DMS79 treated with DMSO at 0.1 percent for 48 hours (cell line): ENCODE data around the gene PCDHA11.
"Not testable (repeated sequence)": the region's sequence is repeated elsewhere in the genome, so short reads cannot be mapped to it uniquely, and the experiment has no call there.

ENCODE experiments used
- DNase-seq: peaks from one replicate; lab custom pipeline; 2025; lab: John Stamatoyannopoulos, UW

The PCDHA11 gene

GRCh38 chr5:140868721-140869554 lies at the start of gene PCDHA11:
Gene PCDHA11 (plus strand): TSS chr5:140868957. CDS start chr5:140869104, 147 bp downstream.
- DNase-seq: peak; percentile 61

- no peak for DNase-seq
These were observed 47.1 kb upstream of the PCDHA11 start, which contains the start of gene PCDHA5 for GRCh38 chr5:140821375-140822280. Gene PCDHA5 (plus strand): TSS chr5:140821613.

GRCh38 chr5:140822281-140822629 lies 46.5 kb upstream of the PCDHA11 start:
- DNase-seq: no peak

DNA sequence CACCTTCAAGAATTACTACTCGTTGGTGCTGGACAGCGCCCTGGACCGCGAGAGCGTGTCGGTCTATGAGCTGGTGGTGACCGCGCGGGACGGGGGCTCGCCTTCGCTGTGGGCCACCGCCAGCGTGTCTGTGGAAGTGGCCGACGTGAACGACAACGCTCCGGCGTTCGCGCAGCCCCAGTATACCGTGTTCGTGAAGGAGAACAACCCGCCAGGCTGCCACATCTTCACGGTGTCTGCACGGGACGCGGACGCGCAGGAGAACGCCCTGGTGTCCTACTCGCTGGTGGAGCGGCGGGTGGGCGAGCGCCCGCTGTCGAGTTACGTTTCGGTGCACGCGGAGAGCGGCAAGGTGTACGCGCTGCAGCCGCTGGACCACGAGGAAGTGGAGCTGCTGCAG lies 45.8 kb upstream of the PCDHA11 start:
- not testable (repeated sequence) for DNase-seq

DNA sequence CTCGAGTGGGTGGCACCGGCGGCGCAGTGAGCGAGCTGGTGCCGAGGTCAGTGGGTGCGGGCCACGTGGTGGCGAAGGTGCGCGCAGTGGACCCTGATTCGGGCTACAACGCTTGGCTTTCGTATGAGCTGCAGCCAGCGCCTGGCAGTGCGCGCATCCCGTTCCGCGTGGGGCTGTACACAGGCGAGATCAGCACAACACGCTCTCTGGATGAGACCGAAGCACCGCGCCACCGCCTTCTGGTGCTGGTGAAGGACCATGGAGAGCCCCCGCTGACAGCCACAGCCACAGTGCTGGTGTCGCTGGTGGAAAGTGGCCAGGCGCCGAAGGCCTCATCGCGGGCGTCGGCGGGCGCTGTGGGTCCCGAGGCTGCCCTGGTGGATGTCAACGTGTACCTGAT lies 45.3 kb upstream of the PCDHA11 start:
- DNase-seq: no peak

DNA sequence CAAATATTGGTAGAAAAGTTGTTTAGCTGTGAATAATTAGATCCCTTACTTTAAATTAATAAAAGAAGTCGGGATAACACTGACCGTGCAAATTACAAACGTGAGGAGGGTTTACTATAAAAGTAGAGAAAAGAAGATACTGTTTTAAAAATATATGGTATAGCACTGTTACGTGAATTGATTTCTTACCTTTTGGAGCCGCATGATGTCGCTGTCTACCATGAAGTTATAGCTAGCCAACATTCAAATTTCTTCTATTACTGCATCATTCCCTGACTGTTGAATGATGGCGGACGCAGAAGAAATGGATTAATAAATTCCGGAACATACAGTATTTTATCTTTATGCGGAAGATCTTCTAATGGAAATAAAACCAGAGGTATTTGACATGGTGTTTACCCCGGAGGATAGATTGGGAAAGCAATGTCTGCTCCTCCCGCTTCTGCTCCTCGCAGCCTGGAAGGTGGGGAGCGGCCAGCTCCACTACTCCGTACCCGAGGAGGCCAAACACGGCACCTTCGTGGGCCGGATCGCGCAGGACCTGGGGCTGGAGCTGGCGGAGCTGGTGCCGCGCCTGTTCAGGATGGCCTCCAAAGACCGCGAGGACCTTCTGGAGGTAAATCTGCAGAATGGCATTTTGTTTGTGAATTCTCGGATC lies 40.9 kb upstream of the PCDHA11 start, which contains the start of gene PCDHA6:
PCDHA6 (plus strand) TSS at position 257 of the 658 bp plus-strand sequence; CDS start at position 389, 132 bp downstream.
- DNase-seq: no peak

DNA sequence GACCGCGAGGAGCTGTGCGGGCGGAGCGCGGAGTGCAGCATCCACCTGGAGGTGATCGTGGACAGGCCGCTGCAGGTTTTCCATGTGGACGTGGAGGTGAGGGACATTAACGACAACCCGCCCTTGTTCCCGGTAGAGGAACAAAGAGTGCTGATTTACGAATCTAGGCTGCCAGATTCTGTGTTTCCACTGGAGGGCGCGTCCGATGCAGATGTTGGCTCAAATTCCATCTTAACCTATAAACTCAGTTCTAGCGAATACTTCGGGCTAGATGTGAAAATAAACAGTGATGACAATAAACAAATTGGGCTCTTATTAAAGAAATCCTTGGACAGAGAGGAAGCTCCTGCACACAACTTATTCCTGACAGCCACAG lies 40.4 kb upstream of the PCDHA11 start:
- DNase-seq: no peak

DNA sequence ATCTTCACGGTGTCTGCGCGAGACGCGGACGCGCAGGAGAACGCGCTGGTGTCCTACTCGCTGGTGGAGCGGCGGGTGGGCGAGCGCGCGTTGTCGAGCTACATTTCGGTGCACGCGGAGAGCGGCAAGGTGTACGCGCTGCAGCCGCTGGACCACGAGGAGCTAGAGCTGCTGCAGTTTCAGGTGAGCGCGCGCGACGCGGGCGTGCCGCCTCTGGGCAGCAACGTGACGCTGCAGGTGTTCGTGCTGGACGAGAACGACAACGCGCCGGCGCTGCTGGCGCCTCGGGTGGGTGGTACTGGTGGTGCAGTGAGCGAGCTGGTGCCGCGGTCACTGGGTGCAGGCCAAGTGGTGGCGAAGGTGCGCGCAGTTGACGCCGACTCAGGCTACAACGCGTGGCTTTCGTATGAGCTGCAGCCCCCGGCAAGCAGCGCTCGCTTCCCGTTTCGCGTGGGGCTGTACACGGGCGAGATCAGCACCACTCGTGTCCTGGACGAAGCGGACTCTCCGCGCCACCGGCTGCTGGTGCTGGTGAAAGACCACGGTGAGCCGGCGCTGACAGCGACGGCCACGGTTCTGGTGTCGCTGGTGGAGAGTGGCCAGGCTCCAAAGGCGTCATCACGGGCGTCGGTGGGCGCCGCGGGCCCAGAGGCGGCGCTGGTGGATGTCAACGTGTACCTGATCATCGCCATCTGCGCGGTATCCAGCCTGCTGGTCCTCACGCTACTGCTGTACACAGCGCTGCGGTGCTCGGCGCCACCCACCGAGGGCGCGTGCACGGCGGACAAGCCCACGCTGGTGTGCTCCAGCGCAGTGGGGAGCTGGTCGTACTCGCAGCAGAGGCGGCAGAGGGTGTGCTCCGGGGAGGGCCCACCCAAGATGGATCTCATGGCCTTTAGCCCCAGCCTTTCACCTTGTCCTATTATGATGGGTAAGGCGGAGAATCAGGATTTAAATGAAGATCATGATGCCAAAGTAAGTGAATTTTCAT lies 39.0 kb upstream of the PCDHA11 start:
- DNase-seq: not testable (repeated sequence)

DNA sequence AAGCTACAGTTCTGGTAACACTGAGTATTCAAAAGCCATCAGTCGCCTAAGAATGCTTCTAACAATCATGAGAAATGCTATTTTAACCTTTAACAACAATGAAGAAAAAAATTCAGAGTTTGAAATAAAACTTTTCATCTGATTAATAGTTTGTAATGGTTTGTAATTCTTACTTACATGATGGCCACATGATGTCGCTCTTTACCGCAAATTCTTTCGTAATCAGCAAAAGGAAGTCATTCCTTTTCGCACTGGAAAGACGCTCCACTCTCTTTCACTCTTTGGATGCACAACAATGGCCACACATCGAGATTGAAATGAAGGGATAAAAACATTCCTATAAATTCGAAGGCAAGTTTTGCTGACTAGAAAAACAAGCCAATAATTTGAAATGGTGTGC lies 34.8 kb upstream of the PCDHA11 start, which contains the start of gene PCDHA7:
PCDHA7 (plus strand) TSS at position 277 of the 400 bp plus-strand sequence; CDS start at position 392, 115 bp downstream.
- no peak for DNase-seq

DNA sequence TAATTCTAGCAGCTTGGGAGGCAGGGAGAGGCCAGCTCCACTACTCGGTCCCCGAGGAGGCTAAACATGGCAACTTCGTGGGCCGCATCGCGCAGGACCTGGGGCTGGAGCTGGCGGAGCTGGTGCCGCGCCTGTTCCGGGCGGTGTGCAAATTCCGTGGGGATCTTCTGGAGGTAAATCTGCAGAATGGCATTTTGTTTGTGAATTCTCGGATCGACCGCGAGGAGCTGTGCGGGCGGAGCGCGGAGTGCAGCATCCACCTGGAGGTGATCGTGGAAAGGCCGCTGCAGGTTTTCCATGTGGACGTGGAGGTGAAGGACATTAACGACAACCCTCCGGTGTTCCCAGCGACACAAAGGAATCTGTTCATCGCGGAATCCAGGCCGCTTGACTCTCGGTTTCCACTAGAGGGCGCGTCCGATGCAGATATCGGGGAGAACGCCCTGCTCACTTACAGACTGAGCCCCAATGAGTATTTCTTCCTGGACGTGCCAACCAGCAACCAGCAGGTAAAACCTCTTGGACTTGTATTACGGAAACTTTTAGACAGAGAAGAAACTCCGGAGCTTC lies 34.2 kb upstream of the PCDHA11 start:
- not testable (repeated sequence) for DNase-seq

GRCh38 chr5:140835622-140836510 lies 32.9 kb upstream of the PCDHA11 start:
- no peak for DNase-seq

DNA sequence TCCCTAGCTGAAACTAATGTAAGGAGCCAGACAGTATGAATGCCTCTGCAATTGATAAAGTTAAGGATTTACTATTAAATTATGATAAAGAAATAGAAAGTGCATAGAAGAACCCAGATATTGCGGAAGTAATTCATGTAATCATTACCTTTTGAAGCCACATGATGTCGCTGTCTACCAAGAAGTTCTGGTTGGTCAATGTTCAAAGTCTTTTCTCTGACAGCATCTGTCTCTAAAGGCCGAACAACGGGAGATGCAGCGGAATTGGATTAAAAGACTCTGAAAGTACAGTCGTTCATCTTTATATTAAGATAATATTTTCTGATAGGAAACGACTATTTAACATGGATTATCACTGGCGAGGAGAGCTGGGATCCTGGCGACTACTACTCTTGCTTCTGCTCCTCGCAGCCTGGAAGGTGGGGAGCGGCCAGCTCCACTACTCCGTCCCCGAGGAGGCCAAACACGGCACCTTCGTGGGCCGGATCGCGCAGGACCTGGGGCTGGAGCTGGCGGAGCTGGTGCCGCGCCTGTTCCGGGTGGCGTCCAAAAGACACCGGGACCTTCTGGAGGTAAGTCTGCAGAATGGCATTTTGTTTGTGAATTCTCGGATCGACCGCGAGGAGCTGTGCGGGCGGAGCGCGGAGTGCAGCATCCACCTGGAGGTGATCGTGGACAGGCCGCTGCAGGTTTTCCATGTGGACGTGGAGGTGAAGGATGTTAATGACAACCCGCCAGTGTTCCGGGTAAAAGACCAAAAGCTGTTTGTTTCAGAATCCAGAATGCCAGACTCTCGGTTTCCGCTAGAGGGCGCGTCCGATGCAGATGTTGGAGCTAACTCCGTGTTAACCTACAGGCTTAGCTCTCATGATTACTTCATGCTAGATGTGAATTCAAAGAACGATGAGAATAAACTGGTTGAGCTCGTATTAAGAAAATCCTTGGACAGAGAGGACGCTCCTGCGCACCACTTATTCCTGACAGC lies 27.5 kb upstream of the PCDHA11 start, which contains the start of gene PCDHA8:
PCDHA8 (plus strand) TSS at position 210 of the 985 bp plus-strand sequence; CDS start at position 345, 135 bp downstream.
- no peak for DNase-seq

DNA sequence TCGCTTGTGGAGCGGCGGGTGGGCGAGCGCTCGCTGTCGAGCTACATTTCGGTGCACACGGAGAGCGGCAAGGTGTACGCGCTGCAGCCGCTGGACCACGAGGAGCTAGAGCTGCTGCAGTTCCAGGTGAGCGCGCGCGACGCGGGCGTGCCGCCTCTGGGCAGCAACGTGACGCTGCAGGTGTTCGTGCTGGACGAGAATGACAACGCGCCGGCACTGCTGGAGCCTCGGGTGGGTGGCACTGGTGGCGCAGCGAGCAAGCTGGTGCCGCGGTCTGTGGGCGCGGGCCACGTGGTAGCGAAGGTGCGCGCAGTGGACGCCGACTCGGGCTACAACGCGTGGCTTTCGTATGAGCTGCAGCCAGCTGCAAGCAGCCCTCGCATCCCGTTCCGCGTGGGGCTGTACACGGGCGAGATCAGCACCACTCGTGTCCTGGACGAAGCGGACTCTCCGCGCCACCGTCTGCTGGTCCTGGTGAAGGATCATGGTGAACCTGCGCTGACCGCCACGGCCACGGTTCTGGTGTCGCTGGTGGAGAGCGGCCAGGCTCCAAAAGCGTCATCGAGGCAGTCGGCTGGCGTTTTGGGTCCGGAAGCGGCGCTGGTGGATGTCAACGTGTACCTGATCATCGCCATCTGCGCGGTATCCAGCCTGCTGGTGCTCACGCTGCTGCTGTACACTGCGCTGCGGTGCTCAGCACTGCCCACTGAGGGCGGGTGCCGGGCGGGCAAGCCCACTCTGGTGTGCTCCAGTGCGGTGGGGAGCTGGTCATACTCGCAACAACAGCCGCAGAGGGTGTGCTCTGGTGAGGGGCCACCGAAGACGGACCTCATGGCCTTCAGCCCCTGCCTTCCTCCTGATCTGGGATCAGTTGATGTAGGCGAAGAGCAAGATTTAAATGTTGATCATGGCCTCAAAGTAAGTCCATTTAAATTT lies 25.7 kb upstream of the PCDHA11 start:
- no peak for DNase-seq

- DNase-seq: not testable (repeated sequence)
These were observed 20.3 kb upstream of the PCDHA11 start, which contains the start of gene PCDHA9 for GRCh38 chr5:140848139-140849102. Gene PCDHA9 (plus strand): TSS chr5:140848382. CDS start chr5:140848496, 114 bp downstream.

GRCh38 chr5:140849831-140850634 lies 18.7 kb upstream of the PCDHA11 start:
- not testable (repeated sequence) for DNase-seq
